Progenitor cell of endocrine pancreas (in vitro differentiated cells): ENCODE measurements around the gene RBM6. TPM values are rescaled to one million over a fixed set of nuclear protein-coding genes. Genes with fewer than 3 reads are reported as not detected.

ENCODE experiments used
- DNase-seq: peaks from one replicate; pipeline ENCODE4 v3.0.0; 2021; ENCODE audit warnings: low spot score; ENCODE audit not compliant: unreplicated experiment
- H3K27ac Mint-ChIP-seq: 2 replicates; pipeline ENCODE4 v1.8.0; 2021; ENCODE audit warnings: mild to moderate bottlenecking, moderate library complexity, mixed read lengths
- H3K27me3 Mint-ChIP-seq: 2 replicates; pipeline ENCODE4 v1.8.0; 2021; ENCODE audit warnings: mixed read lengths
- H3K36me3 Mint-ChIP-seq: 2 replicates; pipeline ENCODE4 v1.8.0; 2022; ENCODE audit warnings: mixed read lengths; ENCODE audit not compliant: insufficient read depth
- H3K4me1 Mint-ChIP-seq: 2 replicates; pipeline ENCODE4 v1.8.0; 2021; ENCODE audit warnings: low read depth, mixed read lengths
- H3K4me3 Mint-ChIP-seq: 2 replicates; pipeline ENCODE4 v1.8.0; 2021; ENCODE audit warnings: low read depth, mild to moderate bottlenecking, moderate library complexity, mixed read lengths
- H3K9me3 Mint-ChIP-seq: 2 replicates; pipeline ENCODE4 v1.8.0; 2021; ENCODE audit warnings: low read depth, mixed read lengths
- total RNA-seq: library from RNA; stranded (reverse); gene quantifications from 2 replicates; pipeline ENCODE4 v1.2.1, GENCODE V29; 2021
- TF ChIP-seq, protein P1 (sequence below): fragments of 200-600 bp; sonication (generic); IDR thresholded peaks from one replicate; pipeline ENCODE4 v1.5.0; 2021; ENCODE audit warnings: antibody characterized with exemption, mild to moderate bottlenecking; ENCODE audit not compliant: unreplicated experiment

RBM6 gene
- total RNA-seq, 1 donor from 2014 or later, result 144 TPM

DNA sequence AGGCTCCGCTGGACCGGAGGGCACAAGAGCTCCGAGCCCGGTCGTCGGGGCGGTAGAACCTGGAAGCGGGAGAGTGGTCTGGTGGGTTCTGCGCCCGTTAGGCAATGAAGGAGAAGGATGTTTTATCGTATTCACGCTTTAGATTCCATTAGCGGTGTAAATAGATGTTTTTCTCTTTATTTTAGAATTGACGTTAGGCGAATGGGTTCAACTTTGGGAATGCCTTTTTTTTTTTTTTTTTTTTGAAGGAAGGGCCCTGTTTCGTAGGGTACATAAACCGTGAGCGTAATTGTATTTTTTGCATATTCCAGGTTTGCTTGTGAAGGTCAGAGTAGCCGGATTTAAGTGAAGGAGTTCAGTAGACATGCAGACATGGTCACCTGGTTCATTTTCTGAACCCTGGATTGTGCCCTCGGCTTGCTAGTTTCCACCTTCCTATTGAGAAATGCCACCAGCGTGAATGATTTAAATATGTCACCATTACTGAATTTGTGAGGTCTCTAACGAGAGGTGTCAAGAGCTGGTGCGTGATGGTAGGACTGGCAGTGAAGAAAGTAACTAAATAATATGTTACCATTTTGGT lies 808 bp downstream of the RBM6 start:
- DNase-seq, result no peak
- peak overlapping the region; percentile 97 for H3K4me3 Mint-ChIP-seq
- peak overlapping the region; percentile 97 for H3K27ac Mint-ChIP-seq
- TF ChIP-seq, protein P1, sequence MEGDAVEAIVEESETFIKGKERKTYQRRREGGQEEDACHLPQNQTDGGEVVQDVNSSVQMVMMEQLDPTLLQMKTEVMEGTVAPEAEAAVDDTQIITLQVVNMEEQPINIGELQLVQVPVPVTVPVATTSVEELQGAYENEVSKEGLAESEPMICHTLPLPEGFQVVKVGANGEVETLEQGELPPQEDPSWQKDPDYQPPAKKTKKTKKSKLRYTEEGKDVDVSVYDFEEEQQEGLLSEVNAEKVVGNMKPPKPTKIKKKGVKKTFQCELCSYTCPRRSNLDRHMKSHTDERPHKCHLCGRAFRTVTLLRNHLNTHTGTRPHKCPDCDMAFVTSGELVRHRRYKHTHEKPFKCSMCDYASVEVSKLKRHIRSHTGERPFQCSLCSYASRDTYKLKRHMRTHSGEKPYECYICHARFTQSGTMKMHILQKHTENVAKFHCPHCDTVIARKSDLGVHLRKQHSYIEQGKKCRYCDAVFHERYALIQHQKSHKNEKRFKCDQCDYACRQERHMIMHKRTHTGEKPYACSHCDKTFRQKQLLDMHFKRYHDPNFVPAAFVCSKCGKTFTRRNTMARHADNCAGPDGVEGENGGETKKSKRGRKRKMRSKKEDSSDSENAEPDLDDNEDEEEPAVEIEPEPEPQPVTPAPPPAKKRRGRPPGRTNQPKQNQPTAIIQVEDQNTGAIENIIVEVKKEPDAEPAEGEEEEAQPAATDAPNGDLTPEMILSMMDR, result no peak
- no peaks in the 10 kb centered on the region for H3K27me3 Mint-ChIP-seq
- peaks cover 8% of the 10 kb centered on the region for H3K4me1 Mint-ChIP-seq
- H3K9me3 Mint-ChIP-seq, result peaks cover 3% of the 10 kb centered on the region
- H3K36me3 Mint-ChIP-seq, result peaks cover 5% of the 10 kb centered on the region

DNA sequence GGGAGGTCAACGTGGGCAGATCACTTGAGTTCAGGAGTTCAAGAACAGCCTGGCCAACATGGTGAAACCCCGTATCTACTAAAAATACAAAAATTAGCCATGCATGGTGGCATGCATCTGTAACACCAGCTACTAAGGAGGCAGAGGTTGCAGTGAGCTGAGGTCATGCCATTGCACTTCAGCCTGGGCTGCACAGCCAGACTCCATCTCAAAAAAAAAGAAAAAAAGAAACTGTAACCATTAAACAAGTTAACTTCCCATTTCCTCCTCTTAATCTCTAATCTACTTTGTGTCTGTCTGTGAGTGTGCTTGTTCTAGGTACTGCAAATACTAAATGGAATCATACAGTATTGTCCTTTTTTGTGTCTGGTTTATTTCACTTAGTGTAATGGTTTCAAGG lies 2.7 kb downstream of the RBM6 start:
- peaks cover 8% of the 10 kb centered on the region for H3K4me1 Mint-ChIP-seq
- peaks cover 5% of the 10 kb centered on the region for H3K36me3 Mint-ChIP-seq
- TF ChIP-seq, protein P1, result no peak
- no peak overlapping the region for H3K4me3 Mint-ChIP-seq
- H3K9me3 Mint-ChIP-seq, result peaks cover 3% of the 10 kb centered on the region
- no peak for DNase-seq
- no peaks in the 10 kb centered on the region for H3K27me3 Mint-ChIP-seq
- no peak overlapping the region for H3K27ac Mint-ChIP-seq

DNA sequence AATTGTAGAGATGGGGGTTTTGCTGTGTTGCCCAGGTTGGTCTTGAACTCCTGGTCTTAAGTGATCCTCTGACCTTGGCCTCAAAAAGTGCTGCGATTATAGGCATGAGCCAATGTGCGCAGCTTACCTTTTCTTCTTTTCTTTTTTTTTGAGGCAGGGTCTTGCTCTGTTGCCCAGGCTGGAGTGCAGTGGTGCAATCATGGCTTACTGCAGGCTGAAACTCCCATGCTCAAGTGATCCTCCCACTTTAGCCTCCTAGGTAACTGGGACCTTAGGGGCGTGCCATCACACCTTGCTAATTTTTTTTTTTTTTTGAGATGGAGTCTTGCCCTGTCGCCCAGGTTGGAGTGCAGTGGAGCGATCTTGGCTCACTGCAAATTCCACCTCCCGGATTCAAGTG lies 13.0 kb downstream of the RBM6 start:
- Mint-ChIP-seq H3K27ac (no peak overlapping the region), H3K4me1 (no peaks in the 10 kb centered on the region), H3K9me3 (no peaks in the 10 kb centered on the region), H3K36me3 (no peaks in the 10 kb centered on the region), H3K27me3 (no peaks in the 10 kb centered on the region), H3K4me3 (no peak overlapping the region)
- no peak for DNase-seq
- TF ChIP-seq, protein P1, result no peak

DNA sequence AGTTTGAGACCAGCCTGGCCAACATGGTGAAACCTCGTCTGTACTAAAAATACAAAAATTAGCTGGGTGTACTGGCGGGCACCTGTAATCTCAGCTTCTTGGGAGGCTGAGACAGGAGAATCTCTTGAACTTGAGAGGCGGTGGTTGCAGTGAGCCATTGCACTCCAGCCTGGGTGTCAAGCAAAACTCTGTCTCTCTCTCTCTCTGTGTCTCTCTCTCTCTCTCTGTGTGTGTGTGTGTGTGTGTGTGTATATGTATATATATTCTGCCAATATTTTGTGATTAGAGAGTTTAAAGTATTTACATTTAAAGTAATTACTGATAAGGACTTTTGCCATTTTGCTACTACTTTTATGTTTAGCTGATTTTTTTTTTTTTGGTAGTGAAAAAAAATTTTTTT lies 15.7 kb downstream of the RBM6 start:
- TF ChIP-seq, protein P1, result no peak
- DNase-seq, result no peak
- Mint-ChIP-seq H3K4me1 (no peaks in the 10 kb centered on the region), H3K4me3 (no peak overlapping the region), H3K9me3 (no peaks in the 10 kb centered on the region), H3K27me3 (no peaks in the 10 kb centered on the region), H3K36me3 (no peaks in the 10 kb centered on the region), H3K27ac (no peak overlapping the region)

DNA sequence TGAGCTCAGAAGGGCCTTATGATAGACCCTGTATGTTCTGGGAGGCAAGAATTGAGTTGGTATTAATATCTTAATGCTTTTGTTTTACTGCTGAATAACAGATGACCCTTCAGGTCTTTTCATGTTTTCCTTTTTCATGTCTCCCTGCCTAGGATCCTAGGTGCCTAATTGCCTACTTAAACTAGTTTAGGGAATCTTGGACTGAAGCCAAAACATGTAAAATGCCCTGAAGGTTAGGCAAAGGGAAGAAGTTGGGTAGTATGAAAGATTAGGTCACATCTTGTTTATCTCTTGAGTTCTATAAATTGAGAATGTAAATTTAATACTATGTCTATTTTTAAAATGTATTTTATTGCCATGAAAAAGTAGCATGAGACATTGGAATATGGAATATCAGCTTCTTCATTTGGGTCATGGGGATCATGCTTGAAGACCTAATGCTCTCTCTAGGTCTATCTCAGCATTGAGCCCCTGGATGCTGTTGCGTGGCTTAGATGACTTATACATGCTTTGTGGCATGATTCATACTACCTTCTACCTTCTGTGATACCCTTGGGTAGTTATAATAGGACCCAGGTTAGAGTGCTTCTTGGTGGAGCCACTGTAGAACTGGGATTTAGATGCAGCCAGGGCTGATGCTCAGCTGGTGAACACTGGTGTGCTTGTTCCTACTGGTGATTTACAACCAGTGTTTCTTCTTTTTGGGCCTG lies 26.4 kb downstream of the RBM6 start:
- H3K4me3 Mint-ChIP-seq, result no peak overlapping the region
- DNase-seq, result no peak
- H3K9me3 Mint-ChIP-seq, result no peaks in the 10 kb centered on the region
- H3K4me1 Mint-ChIP-seq, result no peaks in the 10 kb centered on the region
- no peak overlapping the region for H3K27ac Mint-ChIP-seq
- H3K36me3 Mint-ChIP-seq, result peaks cover 17% of the 10 kb centered on the region
- H3K27me3 Mint-ChIP-seq, result no peaks in the 10 kb centered on the region
- TF ChIP-seq, protein P1, result no peak
